GM08714 (cell line): ENCODE measurements around the gene SFSWAP.

Source experiments
- H3K4me3 ChIP-seq: fragments of 200-500 bp; sonication (Bioruptor generic); 2 replicates; pipeline ENCODE4 v1.5.1; 2014; ENCODE audit warnings: mild to moderate bottlenecking, low read length, inconsistent platforms
- ZNF274 ChIP-seq: IDR thresholded peaks from 2 replicates; pipeline ENCODE4 v1.6.1; 2012; ENCODE audit warnings: mild to moderate bottlenecking, low read depth, low read length

Gene SFSWAP

GRCh38 chr12:131818821-131819585 lies 108.1 kb downstream of the SFSWAP start:
- TF ChIP-seq ZNF274 = no peak
- no peak overlapping the region for H3K4me3 ChIP-seq

- TF ChIP-seq ZNF274 = no peak
- no peak overlapping the region for H3K4me3 ChIP-seq
These were observed 113.6 kb downstream of the SFSWAP start for GRCh38 chr12:131824450-131824849.

- no peak overlapping the region for H3K4me3 ChIP-seq
- TF ChIP-seq ZNF274 = no peak
These were observed 114.4 kb downstream of the SFSWAP start for GRCh38 chr12:131825146-131825892.

GRCh38 chr12:131826097-131826928 lies 115.4 kb downstream of the SFSWAP start:
- TF ChIP-seq ZNF274 = no peak
- H3K4me3 ChIP-seq = no peak overlapping the region

- no peak for TF ChIP-seq ZNF274
- peak within 1 kb of the TSS; percentile 36; the same call in 1 of the 2 replicates for H3K4me3 ChIP-seq
These were observed 117.2 kb downstream of the SFSWAP start, which contains the start of gene MMP17 for GRCh38 chr12:131827961-131828534. MMP17 (plus strand) TSS chr12:131828393; CDS start chr12:131828495, 102 bp downstream.

- H3K4me3 ChIP-seq = peak overlapping the region; percentile 36; the same call in 1 of the 2 replicates
- TF ChIP-seq ZNF274 = no peak
These were observed 117.9 kb downstream of the SFSWAP start for GRCh38 chr12:131828671-131829355.

- TF ChIP-seq ZNF274 = no peak
- H3K4me3 ChIP-seq = peak overlapping the region; percentile 36; the same call in 1 of the 2 replicates
These were observed 118.5 kb downstream of the SFSWAP start for GRCh38 chr12:131829356-131829747.

GRCh38 chr12:131829791-131830334 lies 119.0 kb downstream of the SFSWAP start:
- no peak for TF ChIP-seq ZNF274
- H3K4me3 ChIP-seq = no peak overlapping the region; the same call in 1 of the 2 replicates

GRCh38 chr12:131830335-131830913 lies 119.5 kb downstream of the SFSWAP start:
- H3K4me3 ChIP-seq = peak overlapping the region; percentile 15; the same call in 1 of the 2 replicates
- no peak for TF ChIP-seq ZNF274

GRCh38 chr12:131830914-131831571 lies 120.2 kb downstream of the SFSWAP start:
- TF ChIP-seq ZNF274 = no peak

GRCh38 chr12:131831635-131832041 lies 120.7 kb downstream of the SFSWAP start:
- no peak for TF ChIP-seq ZNF274
- no peak overlapping the region for H3K4me3 ChIP-seq

More at GRCh38 chr12:131830914-131831571, 120.2 kb downstream of the SFSWAP start:
- H3K4me3 ChIP-seq = peak overlapping the region; percentile 15; the same call in 1 of the 2 replicates

GRCh38 chr12:131832321-131833231 lies 121.7 kb downstream of the SFSWAP start:
- TF ChIP-seq ZNF274 = no peak
- H3K4me3 ChIP-seq = no peak overlapping the region
